Fibroblast of villous mesenchyme (primary cell): ENCODE data around the gene PRIMA1. TPM values are rescaled to one million over a fixed set of nuclear protein-coding genes. Genes with fewer than 3 reads are reported as not detected.

Experiments
- DNase-seq: peaks from one replicate; pipeline ENCODE4 v3.0.0-alpha.2; 2010; ENCODE audit warnings: low read depth
- H3K4me3 ChIP-seq: 2 replicates; pipeline ENCODE4 v1.5.1; 2011; ENCODE audit warnings: low read depth, mild to moderate bottlenecking, low read length
- total RNA-seq: library from RNA; depleted of rRNA; stranded (reverse); fragments of >200 nt; gene quantifications from 2 replicates; pipeline ENCODE4 v1.2.3, GENCODE V29; 2012
- TF ChIP-seq, protein P1 (sequence below): IDR thresholded peaks from 2 replicates; pipeline ENCODE4 v1.5.1; 2012; ENCODE audit warnings: low read depth, mild to moderate bottlenecking, low read length; ENCODE audit not compliant: insufficient read depth

PRIMA1 gene
- total RNA-seq, 1 donor, result not detected

DNA sequence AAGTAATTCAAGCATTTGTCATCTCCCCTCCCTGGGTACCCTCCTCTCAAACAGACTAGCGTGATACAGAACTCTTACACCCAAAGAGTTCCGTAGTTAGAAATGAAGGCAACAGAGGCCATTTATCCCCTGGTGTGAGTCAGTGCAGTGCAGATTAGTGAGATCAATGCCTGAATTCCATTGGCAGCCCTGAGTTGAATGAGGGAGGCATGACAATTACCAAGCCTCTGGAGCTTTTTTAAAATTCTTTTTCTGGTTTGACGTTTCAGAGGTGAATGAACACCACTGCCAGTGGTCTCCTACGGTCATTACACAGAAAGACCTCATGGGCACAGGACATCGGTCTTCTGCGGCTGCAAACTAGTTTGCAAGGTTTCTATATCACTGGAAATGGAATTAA, 94.4 kb downstream of the PRIMA1 start:
- no peak overlapping the region for H3K4me3 ChIP-seq
- no peak for DNase-seq
- TF ChIP-seq, protein P1, sequence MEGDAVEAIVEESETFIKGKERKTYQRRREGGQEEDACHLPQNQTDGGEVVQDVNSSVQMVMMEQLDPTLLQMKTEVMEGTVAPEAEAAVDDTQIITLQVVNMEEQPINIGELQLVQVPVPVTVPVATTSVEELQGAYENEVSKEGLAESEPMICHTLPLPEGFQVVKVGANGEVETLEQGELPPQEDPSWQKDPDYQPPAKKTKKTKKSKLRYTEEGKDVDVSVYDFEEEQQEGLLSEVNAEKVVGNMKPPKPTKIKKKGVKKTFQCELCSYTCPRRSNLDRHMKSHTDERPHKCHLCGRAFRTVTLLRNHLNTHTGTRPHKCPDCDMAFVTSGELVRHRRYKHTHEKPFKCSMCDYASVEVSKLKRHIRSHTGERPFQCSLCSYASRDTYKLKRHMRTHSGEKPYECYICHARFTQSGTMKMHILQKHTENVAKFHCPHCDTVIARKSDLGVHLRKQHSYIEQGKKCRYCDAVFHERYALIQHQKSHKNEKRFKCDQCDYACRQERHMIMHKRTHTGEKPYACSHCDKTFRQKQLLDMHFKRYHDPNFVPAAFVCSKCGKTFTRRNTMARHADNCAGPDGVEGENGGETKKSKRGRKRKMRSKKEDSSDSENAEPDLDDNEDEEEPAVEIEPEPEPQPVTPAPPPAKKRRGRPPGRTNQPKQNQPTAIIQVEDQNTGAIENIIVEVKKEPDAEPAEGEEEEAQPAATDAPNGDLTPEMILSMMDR, result no peak

DNA sequence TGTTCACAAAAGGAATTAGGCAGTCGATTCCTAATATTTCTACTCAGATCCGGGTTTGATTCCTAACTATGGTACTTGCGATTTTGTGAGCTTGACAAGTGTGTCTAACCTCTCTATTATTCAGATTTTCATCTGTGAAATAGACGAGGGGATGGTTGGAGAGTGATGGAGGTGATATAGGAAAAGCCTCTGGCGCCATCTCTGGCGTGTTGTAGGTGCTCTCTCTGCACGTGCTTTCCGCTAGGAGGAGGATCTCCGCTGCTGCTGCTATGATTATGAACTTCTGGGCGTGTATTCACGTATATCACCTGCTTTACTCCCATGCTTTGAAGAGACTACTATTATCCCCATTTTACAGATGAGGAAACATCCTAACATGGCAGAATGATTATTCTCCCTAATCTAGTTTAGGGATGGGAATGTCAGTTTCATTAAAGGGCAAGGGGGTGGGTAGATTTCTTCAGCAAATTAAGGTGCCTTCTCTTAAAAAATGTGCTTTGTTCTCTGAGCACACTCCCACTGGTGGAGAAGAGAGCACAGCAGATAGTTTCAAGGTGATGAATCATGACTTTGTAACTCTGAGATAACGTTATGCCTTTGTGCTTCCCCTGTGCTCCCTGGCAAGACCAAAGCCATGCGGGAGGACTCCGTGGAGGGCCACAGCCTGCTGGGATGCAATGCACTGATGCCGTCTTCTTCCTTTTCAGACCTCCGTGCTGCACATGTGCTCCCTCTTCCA, 97.1 kb downstream of the PRIMA1 start:
- no peak for DNase-seq
- H3K4me3 ChIP-seq, result no peak overlapping the region
- TF ChIP-seq, protein P1, result no peak

DNA sequence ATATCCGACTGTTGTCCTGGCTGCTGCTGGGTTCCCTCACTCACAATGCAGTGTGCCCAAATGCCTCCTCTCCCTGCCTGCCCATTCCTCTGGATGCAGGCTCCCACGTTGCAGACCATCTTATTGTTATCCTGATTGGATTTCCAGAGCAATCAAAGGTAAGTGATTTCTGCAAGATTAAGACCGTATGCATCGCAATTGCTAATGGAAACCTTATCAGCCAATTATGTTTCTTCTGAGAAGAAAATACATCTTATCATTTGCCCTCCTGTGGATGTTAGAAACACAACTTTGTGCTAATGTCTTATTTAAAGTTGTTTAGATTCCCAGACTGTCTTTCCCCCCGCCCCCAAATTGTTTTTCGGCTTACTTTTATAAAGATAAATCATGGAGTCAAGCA, 98.1 kb downstream of the PRIMA1 start:
- DNase-seq, result no peak
- TF ChIP-seq, protein P1, result no peak
- H3K4me3 ChIP-seq, result no peak overlapping the region

DNA sequence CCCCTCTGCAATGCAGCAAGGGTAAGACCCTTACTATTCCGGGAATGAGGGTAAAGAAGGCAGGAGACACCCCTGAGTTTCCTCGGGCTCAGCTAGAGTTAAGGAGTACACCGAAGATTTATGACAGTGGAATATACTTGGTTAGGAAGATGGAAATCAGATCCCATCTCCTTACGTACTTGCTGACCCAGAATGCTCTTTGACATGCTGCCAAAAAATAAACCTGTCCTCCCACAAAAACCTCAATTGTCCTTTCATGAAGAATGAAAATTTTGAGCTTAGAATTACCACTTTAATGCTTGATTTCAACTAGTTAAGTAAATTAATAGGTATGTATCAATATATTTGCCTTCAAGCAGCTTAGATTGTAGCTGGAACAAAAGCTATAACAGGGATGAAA, 99.5 kb downstream of the PRIMA1 start:
- TF ChIP-seq, protein P1, result no peak
- DNase-seq, result no peak
- H3K4me3 ChIP-seq, result no peak overlapping the region

DNA sequence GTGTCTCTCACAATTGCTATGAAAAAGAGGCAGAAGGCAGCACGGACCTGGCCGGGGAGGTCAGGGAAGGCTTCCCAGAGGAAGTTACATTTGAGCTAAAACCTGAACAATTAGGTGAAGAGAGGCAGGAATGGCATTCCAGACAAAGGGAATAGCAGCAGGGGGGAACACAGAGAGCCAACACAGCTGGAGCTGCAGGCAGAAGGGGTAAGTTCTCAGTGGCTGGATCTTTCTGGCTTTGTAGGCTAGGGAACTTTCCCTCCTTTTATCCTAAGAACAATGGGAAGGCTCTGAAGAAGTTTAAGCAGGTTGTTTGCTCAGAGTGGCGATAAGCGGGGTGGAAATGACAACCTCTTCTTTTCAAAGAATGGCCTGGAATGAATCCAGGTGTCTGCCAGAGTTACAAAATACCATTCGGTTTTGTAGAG, 100.0 kb downstream of the PRIMA1 start:
- TF ChIP-seq, protein P1, result no peak
- no peak overlapping the region for H3K4me3 ChIP-seq
- DNase-seq, result no peak

DNA sequence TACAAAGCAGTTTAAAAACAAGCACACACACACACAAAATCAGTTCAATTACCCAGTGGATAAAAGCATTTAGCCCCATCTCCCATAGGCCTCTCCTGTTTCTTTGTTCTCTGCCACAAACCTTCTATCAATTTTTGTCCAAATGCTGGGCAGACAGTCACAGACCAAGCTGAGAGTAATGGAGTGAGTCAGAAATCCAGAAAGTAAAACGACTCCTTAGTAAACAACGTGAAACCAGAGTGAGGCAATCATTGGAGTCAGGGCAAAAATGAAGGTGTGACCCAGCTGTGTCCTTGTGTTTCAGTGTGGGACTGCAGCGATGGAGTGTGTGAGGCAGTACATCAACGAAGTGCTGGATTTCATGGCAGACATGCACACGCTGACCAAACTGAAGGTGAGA, 102.0 kb downstream of the PRIMA1 start:
- no peak for DNase-seq
- H3K4me3 ChIP-seq, result no peak overlapping the region
- TF ChIP-seq, protein P1, result no peak
